ENCODE measurements around the gene CDH4.

DNA sequence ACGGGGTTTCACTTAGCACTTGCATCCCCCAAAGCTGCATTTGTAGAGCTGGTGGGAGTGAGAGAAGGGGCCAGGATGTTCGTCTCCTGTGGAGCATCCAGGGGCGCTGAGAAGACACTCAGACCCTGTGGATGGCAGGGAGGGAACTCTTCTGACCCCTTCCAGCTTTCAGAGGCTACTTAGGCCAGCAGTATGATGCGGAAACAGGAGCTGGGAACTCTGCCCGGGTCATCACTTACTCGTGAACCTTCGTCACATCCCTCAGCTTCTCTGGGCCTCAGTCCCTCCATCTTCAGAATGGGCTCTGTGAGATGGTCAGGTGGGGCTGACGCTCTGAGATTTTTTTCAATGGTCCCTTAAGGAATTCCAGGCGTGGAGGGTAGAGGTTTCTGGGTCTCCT is 585.1 kb downstream of the CDH4 start:
- TF ChIP-seq, protein P1, sequence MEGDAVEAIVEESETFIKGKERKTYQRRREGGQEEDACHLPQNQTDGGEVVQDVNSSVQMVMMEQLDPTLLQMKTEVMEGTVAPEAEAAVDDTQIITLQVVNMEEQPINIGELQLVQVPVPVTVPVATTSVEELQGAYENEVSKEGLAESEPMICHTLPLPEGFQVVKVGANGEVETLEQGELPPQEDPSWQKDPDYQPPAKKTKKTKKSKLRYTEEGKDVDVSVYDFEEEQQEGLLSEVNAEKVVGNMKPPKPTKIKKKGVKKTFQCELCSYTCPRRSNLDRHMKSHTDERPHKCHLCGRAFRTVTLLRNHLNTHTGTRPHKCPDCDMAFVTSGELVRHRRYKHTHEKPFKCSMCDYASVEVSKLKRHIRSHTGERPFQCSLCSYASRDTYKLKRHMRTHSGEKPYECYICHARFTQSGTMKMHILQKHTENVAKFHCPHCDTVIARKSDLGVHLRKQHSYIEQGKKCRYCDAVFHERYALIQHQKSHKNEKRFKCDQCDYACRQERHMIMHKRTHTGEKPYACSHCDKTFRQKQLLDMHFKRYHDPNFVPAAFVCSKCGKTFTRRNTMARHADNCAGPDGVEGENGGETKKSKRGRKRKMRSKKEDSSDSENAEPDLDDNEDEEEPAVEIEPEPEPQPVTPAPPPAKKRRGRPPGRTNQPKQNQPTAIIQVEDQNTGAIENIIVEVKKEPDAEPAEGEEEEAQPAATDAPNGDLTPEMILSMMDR (IDR thresholded peaks at IDR 0.05), result no peak
- TF ChIP-seq EZH2 (IDR thresholded peaks at IDR 0.05), result no peak

Measured in neural progenitor cell (in vitro differentiated cells).